WTC11 (cell line): Measurements from ENCODE around the gene EEF1E1. TPM values are rescaled to one million over a fixed set of nuclear protein-coding genes. Genes with fewer than 3 reads are reported as not detected.

Experiments
- ATAC-seq: fragments of 200-7000 bp; cut with Tn5 transposase; 2 replicates; pipeline ENCODE4 v1.10.0; 2021; ENCODE audit warnings: mild to moderate bottlenecking, moderate library complexity
- CTCF ChIA-PET: fragments of 300-600 bp; sonication (Branson Sonifier 250); formaldehyde crosslinking; loops from one replicate; lab custom pipeline; 2021; ENCODE audit warnings: antibody characterized with exemption; lab: Charles Lee
- POLR2A ChIA-PET: fragments of 350-600 bp; sonication (Branson Sonifier 250); formaldehyde crosslinking; loops from one replicate; lab custom pipeline; 2021; ENCODE audit warnings: antibody characterized with exemption; lab: Charles Lee
- DNase-seq: peaks from one replicate; pipeline ENCODE4 v3.0.0; 2021; ENCODE audit warnings: low spot score
- H3K27ac Mint-ChIP-seq: 2 replicates; pipeline ENCODE4 v1.8.0; 2021; ENCODE audit warnings: mixed read lengths
- H3K27me3 Mint-ChIP-seq: 2 replicates; pipeline ENCODE4 v1.8.0; 2021; ENCODE audit warnings: low read depth, mild to moderate bottlenecking, moderate library complexity, mixed read lengths
- H3K36me3 Mint-ChIP-seq: 2 replicates; pipeline ENCODE4 v1.8.0; 2021; ENCODE audit warnings: mixed read lengths
- H3K4me1 Mint-ChIP-seq: 2 replicates; pipeline ENCODE4 v1.8.0; 2022; ENCODE audit warnings: mixed read lengths
- H3K4me3 Mint-ChIP-seq: 2 replicates; pipeline ENCODE4 v1.8.0; 2021; ENCODE audit warnings: mild to moderate bottlenecking, moderate library complexity, mixed read lengths
- H3K9me3 Mint-ChIP-seq: 2 replicates; pipeline ENCODE4 v1.8.0; 2021; ENCODE audit warnings: mixed read lengths
- ATF3 ChIP-seq: sonication (generic); formaldehyde crosslinking; conservative IDR thresholded peaks from 2 replicates; pipeline ENCODE4 v1.8.1; 2022; ENCODE audit warnings: mild to moderate bottlenecking, missing genetic modification reagents
- ATF6 ChIP-seq: sonication (generic); formaldehyde crosslinking; IDR thresholded peaks from 2 replicates; pipeline ENCODE4 v1.8.1; 2023; ENCODE audit warnings: mild to moderate bottlenecking, missing genetic modification reagents
- CDX4 ChIP-seq: fragments of 250-450 bp; sonication (Bioruptor Pico); IDR thresholded peaks from 2 replicates; pipeline ENCODE4 v1.9.0; 2021; ENCODE audit warnings: moderate library complexity, mild to moderate bottlenecking, inconsistent platforms, borderline replicate concordance
- GTF2I ChIP-seq: fragments of 250-450 bp; sonication (Bioruptor Pico); conservative IDR thresholded peaks from 2 replicates; pipeline ENCODE4 v1.4.0; 2021; ENCODE audit warnings: mild to moderate bottlenecking
- HMGXB4 ChIP-seq: sonication (generic); formaldehyde crosslinking; IDR thresholded peaks from 2 replicates; pipeline ENCODE4 v1.8.1; 2023; ENCODE audit warnings: mild to moderate bottlenecking, moderate library complexity, missing genetic modification reagents
- JAZF1 ChIP-seq: fragments of 250-450 bp; sonication (Bioruptor Pico); IDR thresholded peaks from 2 replicates; pipeline ENCODE4 v1.9.0; 2021; ENCODE audit warnings: moderate library complexity, mild to moderate bottlenecking, inconsistent platforms
- JUN ChIP-seq: sonication (generic); formaldehyde crosslinking; IDR thresholded peaks from 2 replicates; pipeline ENCODE4 v1.8.0; 2023; ENCODE audit warnings: mild to moderate bottlenecking, missing genetic modification reagents
- NR1H2 ChIP-seq: sonication (generic); formaldehyde crosslinking; IDR thresholded peaks from 2 replicates; pipeline ENCODE4 v1.9.0; 2021; ENCODE audit warnings: mild to moderate bottlenecking, moderate library complexity, missing genetic modification reagents
- PRDM15 ChIP-seq: sonication (generic); formaldehyde crosslinking; IDR thresholded peaks from 2 replicates; pipeline ENCODE4 v1.8.0; 2022; ENCODE audit warnings: missing genetic modification reagents
- RORB ChIP-seq: fragments of 250-450 bp; sonication (Bioruptor Pico); IDR thresholded peaks from 2 replicates; pipeline ENCODE4 v1.9.0; 2021; ENCODE audit warnings: mild to moderate bottlenecking
- TEAD1 ChIP-seq: sonication (generic); formaldehyde crosslinking; IDR thresholded peaks from 2 replicates; pipeline ENCODE4 v1.8.0; 2022; ENCODE audit warnings: mild to moderate bottlenecking, missing genetic modification reagents
- USF1 ChIP-seq: sonication (generic); formaldehyde crosslinking; IDR thresholded peaks from 2 replicates; pipeline ENCODE4 v1.8.0; 2022; ENCODE audit warnings: mild to moderate bottlenecking, missing genetic modification reagents
- ZMAT4 ChIP-seq: fragments of 250-450 bp; sonication (Bioruptor Pico); IDR thresholded peaks from 2 replicates; pipeline ENCODE4 v1.9.0; 2021; ENCODE audit warnings: mild to moderate bottlenecking
- ZNF425 ChIP-seq: fragments of 250-450 bp; sonication (Bioruptor Pico); conservative IDR thresholded peaks from 2 replicates; pipeline ENCODE4 v1.9.0; 2021; ENCODE audit warnings: mild to moderate bottlenecking
- ZNF512 ChIP-seq: sonication (generic); formaldehyde crosslinking; IDR thresholded peaks from 2 replicates; pipeline ENCODE4 v1.8.1; 2022; ENCODE audit warnings: missing genetic modification reagents, borderline replicate concordance
- total RNA-seq: library from RNA; stranded (reverse); gene quantifications from 3 replicates; pipeline ENCODE4 v1.2.3, GENCODE V29; 2021

The EEF1E1 gene
- total RNA-seq, 1 experiment from 2014 or later, result 89.2 TPM

GRCh38 chr6:8070718-8071117 is 31.6 kb downstream of the EEF1E1 start:
- Mint-ChIP-seq H3K36me3 (0 out of 2 replicates have a peak, but pooled peaks cover under 1% of the 10 kb centered on the region), H3K27ac (no peak overlapping the region), H3K4me3 (no peak overlapping the region), H3K27me3 (no peaks in the 10 kb centered on the region), H3K4me1 (peaks cover 12% of the 10 kb centered on the region), H3K9me3 (no peaks in the 10 kb centered on the region)
- no peak for TF ChIP-seq ZMAT4 (CRISPR knock-in tag)
- TF ChIP-seq RORB (CRISPR knock-in tag), result no peak
- no peak for TF ChIP-seq NR1H2 (CRISPR knock-in tag)
- no peak for TF ChIP-seq TEAD1 (CRISPR knock-in tag)
- TF ChIP-seq ZNF425, result no peak
- TF ChIP-seq ATF3 (CRISPR knock-in tag), result no peak
- no peak for TF ChIP-seq ZNF512 (CRISPR knock-in tag)
- no peak for TF ChIP-seq JAZF1
- no peak for TF ChIP-seq JUN
- no peak for TF ChIP-seq PRDM15
- no peak for TF ChIP-seq CDX4 (CRISPR knock-in tag)
- TF ChIP-seq ATF6 (CRISPR knock-in tag), result no peak
- TF ChIP-seq USF1, result no peak
- TF ChIP-seq HMGXB4 (CRISPR knock-in tag), result no peak
- no peak for TF ChIP-seq GTF2I (CRISPR knock-in tag)
- ChIA-PET POLR2A (interaction anchor here (1.3 kb wide), 1 partner anchor 31 kb away, joined by 3 read pairs; the partner anchor contains the start of gene EEF1E1), CTCF (no interaction called here)
- ATAC-seq, result no peak
- no peak for DNase-seq
